ENCODE data around the gene RPUSD1. TPM values are rescaled to one million over a fixed set of nuclear protein-coding genes. Genes with fewer than 3 reads are reported as not detected.

Gene RPUSD1
- total and polyA plus RNA-seq, 2 donors: 16.9 to 20.9 TPM

GRCh38 chr16:801584-802363, 13.6 kb upstream of the RPUSD1 start:
- peaks cover 29 to 60% of the 10 kb centered on the region in 2 donors for H3K4me1 ChIP-seq (ENCODE audit: control insufficient read depth in 2 of 2, insufficient read depth in 2 of 2, low read length in 2 of 2)
- DNase-seq (ENCODE audit: low read depth in 6 of 9, low spot score in 9 of 9): no peak
- 71% methylated on average over 22 of the region's 22 CpGs for WGBS
- peaks cover 2 to 16% of the 10 kb centered on the region in 2 donors for H3K36me3 ChIP-seq (ENCODE audit: control insufficient read depth in 2 of 2, insufficient read depth in 2 of 2, low read length in 1 of 2)
- peaks cover 3 to 9% of the 10 kb centered on the region in 2 donors for H3K9me3 ChIP-seq (ENCODE audit: control insufficient read depth in 2 of 2, insufficient read depth in 1 of 2, low read length in 1 of 2)
- H3K4me3 ChIP-seq (ENCODE audit: low read length in 2 of 2): no peak overlapping the region
- H3K27ac ChIP-seq (ENCODE audit: low read depth in 1 of 2, low read length in 1 of 2): peak overlapping the region in 1 of 2 donors; percentile 94
- peaks cover 28 to 53% of the 10 kb centered on the region in 2 donors for H3K27me3 ChIP-seq (ENCODE audit: control insufficient read depth in 2 of 2, insufficient read depth in 1 of 2, low read length in 1 of 2)

- peaks cover 29 to 52% of the 10 kb centered on the region in 2 donors for H3K4me1 ChIP-seq (ENCODE audit: control insufficient read depth in 2 of 2, insufficient read depth in 2 of 2, low read length in 2 of 2)
- H3K27ac ChIP-seq (ENCODE audit: low read depth in 1 of 2, low read length in 1 of 2): peak overlapping the region in 1 of 2 donors; percentile 43
- peak in 2 of 9 donors; percentile 35 to 58 for DNase-seq (ENCODE audit: low read depth in 6 of 9, low spot score in 9 of 9)
- WGBS: 18% methylated on average over 17 of the region's 17 CpGs
- H3K36me3 ChIP-seq (ENCODE audit: control insufficient read depth in 2 of 2, insufficient read depth in 2 of 2, low read length in 1 of 2): peaks cover 5 to 20% of the 10 kb centered on the region in 2 donors
- peaks cover 28 to 53% of the 10 kb centered on the region in 2 donors for H3K27me3 ChIP-seq (ENCODE audit: control insufficient read depth in 2 of 2, insufficient read depth in 1 of 2, low read length in 1 of 2)
- H3K4me3 ChIP-seq (ENCODE audit: low read length in 2 of 2): no peak overlapping the region
- peaks cover 3 to 9% of the 10 kb centered on the region in 2 donors for H3K9me3 ChIP-seq (ENCODE audit: control insufficient read depth in 2 of 2, insufficient read depth in 1 of 2, low read length in 1 of 2)
Measured at GRCh38 chr16:800834-801511, 12.8 kb upstream of the RPUSD1 start.

- Histone ChIP-seq H3K36me3 (ENCODE audit: control insufficient read depth in 2 of 2, insufficient read depth in 2 of 2, low read length in 1 of 2) (peaks cover 5 to 20% of the 10 kb centered on the region in 2 donors), H3K27ac (ENCODE audit: low read depth in 1 of 2, low read length in 1 of 2) (peak within 1 kb of the TSS in 1 of 2 donors; percentile 56), H3K4me1 (ENCODE audit: control insufficient read depth in 2 of 2, insufficient read depth in 2 of 2, low read length in 2 of 2) (peaks cover 25 to 44% of the 10 kb centered on the region in 2 donors), H3K9me3 (ENCODE audit: control insufficient read depth in 2 of 2, insufficient read depth in 1 of 2, low read length in 1 of 2) (peaks cover 3 to 9% of the 10 kb centered on the region in 2 donors), H3K27me3 (ENCODE audit: control insufficient read depth in 2 of 2, insufficient read depth in 1 of 2, low read length in 1 of 2) (peaks cover 28 to 53% of the 10 kb centered on the region in 2 donors), H3K4me3 (ENCODE audit: low read length in 2 of 2) (no peak within 1 kb of the TSS)
- WGBS: 11% methylated on average over 57 of the region's 57 CpGs
- no peak for DNase-seq (ENCODE audit: low read depth in 6 of 9, low spot score in 9 of 9)
Measured at GRCh38 chr16:799948-800833, 12.0 kb upstream of the RPUSD1 start, which contains the start of gene GNG13. TSS of gene GNG13 (minus strand) at chr16:800734. CDS start at chr16:799077, 1,657 bp downstream.

GRCh38 chr16:799111-799947, 11.1 kb upstream of the RPUSD1 start:
- DNase-seq (ENCODE audit: low read depth in 6 of 9, low spot score in 9 of 9): no peak
- H3K27me3 ChIP-seq (ENCODE audit: control insufficient read depth in 2 of 2, insufficient read depth in 1 of 2, low read length in 1 of 2): peaks cover 28 to 52% of the 10 kb centered on the region in 2 donors
- 73% methylated on average over 22 of the region's 22 CpGs for WGBS

GRCh38 chr16:798666-799065, 10.5 kb upstream of the RPUSD1 start:
- Histone ChIP-seq H3K27me3 (ENCODE audit: control insufficient read depth in 2 of 2, insufficient read depth in 1 of 2, low read length in 1 of 2) (peaks cover 28 to 50% of the 10 kb centered on the region in 2 donors), H3K27ac (ENCODE audit: low read depth in 1 of 2, low read length in 1 of 2) (no peak overlapping the region), H3K9me3 (ENCODE audit: control insufficient read depth in 2 of 2, insufficient read depth in 1 of 2, low read length in 1 of 2) (peaks cover 3 to 9% of the 10 kb centered on the region in 2 donors), H3K4me3 (ENCODE audit: low read length in 2 of 2) (no peak overlapping the region), H3K4me1 (ENCODE audit: control insufficient read depth in 2 of 2, insufficient read depth in 2 of 2, low read length in 2 of 2) (peaks cover 16 to 31% of the 10 kb centered on the region in 2 donors), H3K36me3 (ENCODE audit: control insufficient read depth in 2 of 2, insufficient read depth in 2 of 2, low read length in 1 of 2) (peaks cover 5 to 31% of the 10 kb centered on the region in 2 donors)
- WGBS: 95% methylated on average over 19 of the region's 19 CpGs
- DNase-seq (ENCODE audit: low read depth in 6 of 9, low spot score in 9 of 9): no peak

More at GRCh38 chr16:799111-799947, 11.1 kb upstream of the RPUSD1 start:
- Histone ChIP-seq H3K9me3 (ENCODE audit: control insufficient read depth in 2 of 2, insufficient read depth in 1 of 2, low read length in 1 of 2) (peaks cover 3 to 9% of the 10 kb centered on the region in 2 donors), H3K4me3 (ENCODE audit: low read length in 2 of 2) (no peak overlapping the region), H3K27ac (ENCODE audit: low read depth in 1 of 2, low read length in 1 of 2) (no peak overlapping the region), H3K4me1 (ENCODE audit: control insufficient read depth in 2 of 2, insufficient read depth in 2 of 2, low read length in 2 of 2) (peaks cover 18 to 35% of the 10 kb centered on the region in 2 donors), H3K36me3 (ENCODE audit: control insufficient read depth in 2 of 2, insufficient read depth in 2 of 2, low read length in 1 of 2) (peaks cover 5 to 26% of the 10 kb centered on the region in 2 donors)

- Histone ChIP-seq H3K4me1 (ENCODE audit: control insufficient read depth in 2 of 2, insufficient read depth in 2 of 2, low read length in 2 of 2) (peaks cover 12 to 21% of the 10 kb centered on the region in 2 donors), H3K4me3 (ENCODE audit: low read length in 2 of 2) (no peak overlapping the region), H3K27me3 (ENCODE audit: control insufficient read depth in 2 of 2, insufficient read depth in 1 of 2, low read length in 1 of 2) (peaks cover 28 to 43% of the 10 kb centered on the region in 2 donors), H3K36me3 (ENCODE audit: control insufficient read depth in 2 of 2, insufficient read depth in 2 of 2, low read length in 1 of 2) (peaks cover 10 to 41% of the 10 kb centered on the region in 2 donors), H3K27ac (ENCODE audit: low read depth in 1 of 2, low read length in 1 of 2) (no peak overlapping the region), H3K9me3 (ENCODE audit: control insufficient read depth in 2 of 2, insufficient read depth in 1 of 2, low read length in 1 of 2) (peaks cover 3 to 9% of the 10 kb centered on the region in 2 donors)
- no peak for DNase-seq (ENCODE audit: low read depth in 6 of 9, low spot score in 9 of 9)
- 96% methylated on average over 22 of the region's 22 CpGs for WGBS
Measured at GRCh38 chr16:797686-798085, 9.5 kb upstream of the RPUSD1 start.

GRCh38 chr16:797120-797420, 8.9 kb upstream of the RPUSD1 start:
- peaks cover 14 to 47% of the 10 kb centered on the region in 2 donors for H3K36me3 ChIP-seq (ENCODE audit: control insufficient read depth in 2 of 2, insufficient read depth in 2 of 2, low read length in 1 of 2)
- H3K4me3 ChIP-seq (ENCODE audit: low read length in 2 of 2): no peak overlapping the region
- WGBS: 98% methylated on average over 2 of the region's 2 CpGs
- no peak for DNase-seq (ENCODE audit: low read depth in 6 of 9, low spot score in 9 of 9)
- peaks cover 3 to 9% of the 10 kb centered on the region in 2 donors for H3K9me3 ChIP-seq (ENCODE audit: control insufficient read depth in 2 of 2, insufficient read depth in 1 of 2, low read length in 1 of 2)
- H3K4me1 ChIP-seq (ENCODE audit: control insufficient read depth in 2 of 2, insufficient read depth in 2 of 2, low read length in 2 of 2): peaks cover 12 to 15% of the 10 kb centered on the region in 2 donors
- peaks cover 28 to 37% of the 10 kb centered on the region in 2 donors for H3K27me3 ChIP-seq (ENCODE audit: control insufficient read depth in 2 of 2, insufficient read depth in 1 of 2, low read length in 1 of 2)
- no peak overlapping the region for H3K27ac ChIP-seq (ENCODE audit: low read depth in 1 of 2, low read length in 1 of 2)

Data from thymus (tissue), 11 donors.